BLaER1 treated with 17β-estradiol and CSF1 and Interleukin-3, amounts not matched to agents 10 nM and 100 nM (cell line): ENCODE data around the gene STPG3.

Experiments used
- H3K27ac ChIP-seq, 11 experiments: shearing (Covaris generic); formaldehyde crosslinking; 2 replicates each; pipeline ENCODE4 v1.8.1; 2022
- H3K27me3 ChIP-seq, 11 experiments: shearing (Covaris generic); formaldehyde crosslinking; 2 replicates each; pipeline ENCODE4 v1.8.1; 2022
- H3K36me3 ChIP-seq, 11 experiments: shearing (Covaris generic); formaldehyde crosslinking; 2 replicates each; pipeline ENCODE4 v1.8.1; 2022
- H3K4me1 ChIP-seq, 10 experiments: shearing (Covaris generic); formaldehyde crosslinking; 2 replicates each; pipeline ENCODE4 v1.8.1; 2022
- H3K4me2 ChIP-seq, 11 experiments: shearing (Covaris generic); formaldehyde crosslinking; 2 replicates each; pipeline ENCODE4 v1.8.1; 2022
- H3K4me3 ChIP-seq, 10 experiments: shearing (Covaris generic); formaldehyde crosslinking; 2 replicates each; pipeline ENCODE4 v1.8.1; 2022
- H3K9ac ChIP-seq, 11 experiments: shearing (Covaris generic); formaldehyde crosslinking; 2 replicates each; pipeline ENCODE4 v1.8.1; 2022
- H3K9me3 ChIP-seq, 11 experiments: shearing (Covaris generic); formaldehyde crosslinking; replicated peaks in 1 of 11; 2 replicates each; pipeline ENCODE4 v1.8.1; 2022
- H4K20me1 ChIP-seq, 11 experiments: shearing (Covaris generic); formaldehyde crosslinking; 2 replicates each; pipeline ENCODE4 v1.8.1; 2022
- Cebpa-rat ChIP-seq, 11 experiments: shearing (Covaris generic); IDR thresholded peaks; 2 replicates each; pipeline ENCODE4 v1.8.1; 2022

The STPG3 gene

DNA sequence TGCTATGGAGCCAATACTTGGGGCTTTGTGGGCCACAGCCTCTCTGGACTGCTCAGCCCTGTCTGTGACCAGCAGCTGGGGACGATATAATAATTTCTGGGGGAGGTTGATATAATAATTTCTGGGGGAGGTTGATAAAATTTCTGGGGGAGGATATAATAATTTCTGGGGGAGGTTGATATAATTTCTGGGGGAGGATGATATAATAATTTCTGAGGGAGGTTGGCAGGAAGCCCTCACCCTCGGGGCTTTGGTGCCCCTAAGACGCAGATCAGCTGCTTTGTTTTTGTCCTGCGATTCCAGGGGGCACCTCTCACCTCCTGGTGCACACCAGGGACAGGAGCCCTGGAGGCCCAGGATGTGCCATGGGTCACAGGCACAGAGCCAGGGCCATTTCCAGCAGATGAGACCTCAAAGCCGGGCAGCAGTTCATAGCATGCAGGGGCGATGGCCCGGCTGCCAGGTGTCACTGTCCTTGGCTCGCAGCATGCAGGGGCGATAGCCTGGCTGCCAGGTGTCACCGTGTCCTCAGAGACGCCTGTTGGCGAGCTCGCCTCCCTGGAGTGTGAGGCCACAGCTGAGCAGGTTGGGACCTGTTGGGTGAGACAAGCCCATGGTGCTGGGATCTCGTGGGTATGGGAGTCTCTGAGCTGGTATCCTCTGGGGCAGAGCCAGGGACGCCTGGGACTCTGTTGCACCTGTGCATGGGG lies 22.7 kb downstream of the STPG3 start:
- Histone ChIP-seq H3K27me3 (no peaks in the 10 kb centered on the region), H3K4me3 (peak overlapping the region in 2 of 10 experiments; percentile 19 to 47; a peak in 2 of 20 replicates), H3K9ac (peak overlapping the region in 10 of 11 experiments; percentile 19 to 80 (median 58); a peak in 16 of 22 replicates)

DNA sequence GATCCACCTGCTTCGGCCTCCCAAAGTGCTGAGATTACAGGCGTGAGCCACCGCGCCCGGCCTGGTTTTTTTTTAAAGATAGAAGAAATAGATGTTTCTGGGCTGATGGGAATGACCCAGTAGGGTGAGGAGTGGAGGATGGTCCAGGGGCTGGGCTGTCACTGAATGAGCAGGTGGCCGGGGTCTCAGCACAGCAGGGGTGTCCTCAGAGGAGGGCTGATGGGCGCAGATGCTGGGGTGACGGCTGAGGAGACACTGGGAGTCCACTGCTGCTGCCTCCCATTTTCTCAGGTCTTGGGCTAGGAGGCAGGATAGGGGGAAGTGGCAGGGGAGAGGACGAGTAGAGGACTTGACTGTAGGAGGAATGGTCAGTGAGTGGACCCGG lies 24.1 kb downstream of the STPG3 start:
- Histone ChIP-seq H4K20me1 (peaks cover 9 to 61% (median 31%) of the 10 kb centered on the region in 11 experiments; a peak in 21 of 22 replicates), H3K9ac (peak overlapping the region; percentile 74 to 93 (median 82); a peak in 19 of 22 replicates), H3K27me3 (no peaks in the 10 kb centered on the region), H3K4me3 (peak overlapping the region in 4 of 10 experiments; percentile 31 to 81 (median 46); a peak in 4 of 20 replicates), H3K4me2 (peak overlapping the region; percentile 84 to 100 (median 98)), H3K27ac (peak overlapping the region in 10 of 11 experiments; percentile 84 to 95 (median 89); a peak in 18 of 22 replicates), H3K4me1 (peaks cover 78 to 100% (median 99%) of the 10 kb centered on the region in 10 experiments), H3K36me3 (peaks cover 15 to 49% (median 34%) of the 10 kb centered on the region in 11 experiments), H3K9me3 (no peaks in the 10 kb centered on the region)
- TF ChIP-seq Cebpa-rat (IDR thresholded peaks at IDR 0.05): no peak; a peak in 2 of 22 replicates

More for the DNA sequence above, 22.7 kb downstream of the STPG3 start:
- Histone ChIP-seq H4K20me1 (peaks cover 11 to 60% (median 37%) of the 10 kb centered on the region in 11 experiments; a peak in 21 of 22 replicates), H3K4me1 (peaks cover 77 to 100% (median 99%) of the 10 kb centered on the region in 10 experiments), H3K9me3 (no peaks in the 10 kb centered on the region), H3K36me3 (peaks cover 20 to 51% (median 40%) of the 10 kb centered on the region in 11 experiments), H3K27ac (peak overlapping the region in 9 of 11 experiments; percentile 49 to 95 (median 90); a peak in 18 of 22 replicates), H3K4me2 (peak overlapping the region; percentile 84 to 100 (median 98))
- TF ChIP-seq Cebpa-rat (IDR thresholded peaks at IDR 0.05): no peak

DNA sequence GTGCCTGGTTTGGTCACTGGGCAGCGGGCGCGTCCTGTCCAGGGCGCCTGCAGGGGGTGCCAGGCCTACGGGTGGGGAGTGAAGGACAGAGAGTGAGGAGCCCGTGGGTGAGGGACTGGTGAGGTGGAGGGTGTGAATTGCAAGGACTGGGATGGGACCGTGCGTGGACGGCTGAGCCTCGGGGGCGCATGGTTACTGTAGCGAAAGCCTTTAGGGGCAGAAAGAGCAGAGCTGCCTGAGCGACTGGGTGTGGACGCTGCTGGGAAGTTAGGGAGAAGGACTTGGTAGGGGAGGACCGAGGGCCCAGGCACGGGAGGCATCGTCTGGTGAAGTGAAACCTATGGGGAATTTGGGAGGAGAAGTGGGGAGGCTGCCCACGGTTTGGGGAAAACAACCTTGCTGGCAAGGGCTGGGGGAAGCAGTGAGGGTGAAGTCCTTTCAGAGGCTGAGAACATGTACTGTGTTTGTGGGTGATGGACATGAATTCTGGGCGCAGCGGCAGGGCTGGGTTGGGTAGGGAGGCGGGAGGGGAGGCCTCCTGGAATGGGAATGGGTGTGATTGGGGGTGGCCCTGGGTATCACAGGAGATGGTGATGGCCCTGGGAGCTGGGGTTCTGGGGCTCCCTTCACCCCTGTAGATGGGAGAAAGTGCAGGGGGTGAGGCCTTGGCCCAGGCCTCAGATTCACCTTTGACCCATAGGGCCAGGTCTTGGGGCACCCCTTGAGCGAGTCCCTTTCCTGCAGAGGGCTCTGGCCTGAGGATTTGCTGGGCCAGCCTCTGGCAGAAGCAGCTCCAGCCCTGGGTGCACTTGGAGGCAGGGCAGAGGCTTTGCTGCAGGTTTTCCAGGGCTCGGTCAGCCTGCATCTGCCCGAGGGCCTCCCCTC lies 24.7 kb downstream of the STPG3 start:
- H4K20me1 ChIP-seq: peaks cover 9 to 62% (median 27%) of the 10 kb centered on the region in 11 experiments; a peak in 21 of 22 replicates
- peak overlapping the region; percentile 84 to 100 (median 98) for H3K4me2 ChIP-seq
- H3K4me3 ChIP-seq: peak overlapping the region in 9 of 10 experiments; percentile 41 to 92 (median 60); a peak in 15 of 20 replicates
- no peak for TF ChIP-seq Cebpa-rat (IDR thresholded peaks at IDR 0.05)
- peak overlapping the region; percentile 76 to 95 (median 88); a peak in 21 of 22 replicates for H3K27ac ChIP-seq
- no peaks in the 10 kb centered on the region for H3K9me3 ChIP-seq
- no peaks in the 10 kb centered on the region for H3K27me3 ChIP-seq
- H3K36me3 ChIP-seq: peaks cover 15 to 45% (median 36%) of the 10 kb centered on the region in 11 experiments
- peak overlapping the region; percentile 74 to 93 (median 82); a peak in 21 of 22 replicates for H3K9ac ChIP-seq
- peaks cover 79 to 100% (median 99%) of the 10 kb centered on the region in 10 experiments for H3K4me1 ChIP-seq

DNA sequence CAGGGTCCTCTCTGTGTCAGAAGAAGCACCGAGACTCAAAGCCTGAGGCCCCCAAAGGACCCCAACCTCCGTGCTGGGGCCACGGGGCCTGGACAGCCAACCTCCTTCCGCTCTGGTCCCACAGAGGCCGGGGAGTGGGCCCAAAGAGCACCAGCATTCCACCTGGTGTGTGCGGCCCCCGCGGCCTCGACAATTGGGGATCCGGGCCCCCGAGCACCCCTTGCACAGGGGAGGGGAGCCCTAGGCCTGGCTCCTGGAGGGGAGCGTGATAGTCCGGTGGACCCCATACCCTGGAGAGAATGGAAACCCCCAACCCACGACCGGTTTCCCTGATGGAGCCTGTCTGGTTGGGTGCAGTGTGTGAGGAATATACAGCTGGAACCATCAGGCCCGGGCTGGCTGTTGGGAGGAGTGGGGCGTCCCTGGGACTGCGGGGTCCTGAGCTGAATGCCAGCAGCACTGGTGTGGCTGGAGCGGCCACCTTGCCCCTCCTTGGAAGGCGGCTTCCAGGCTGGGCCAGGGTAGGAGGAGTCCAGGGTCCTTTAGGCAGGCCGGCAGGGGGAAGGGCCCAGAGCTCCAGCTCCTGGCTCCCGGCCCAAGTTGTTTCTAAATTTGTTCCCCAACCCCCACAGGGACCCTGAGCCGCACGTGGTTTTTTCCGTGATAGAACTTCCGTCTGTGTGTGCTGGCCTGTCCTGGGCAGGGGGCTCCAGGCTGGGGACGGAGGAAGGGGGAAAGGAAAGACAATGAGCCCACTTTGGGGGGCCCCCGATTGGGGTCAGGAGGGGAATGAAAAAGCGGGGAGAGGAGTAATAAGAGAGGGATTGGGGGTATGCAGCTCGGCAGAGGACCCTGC lies 25.6 kb downstream of the STPG3 start:
- Histone ChIP-seq H4K20me1 (peaks cover 7 to 63% (median 26%) of the 10 kb centered on the region in 11 experiments; a peak in 20 of 22 replicates), H3K27ac (peak overlapping the region; percentile 76 to 95 (median 88)), H3K4me1 (peaks cover 79 to 100% (median 98%) of the 10 kb centered on the region in 10 experiments), H3K9me3 (no peaks in the 10 kb centered on the region), H3K9ac (peak overlapping the region; percentile 74 to 93 (median 82)), H3K36me3 (peaks cover 15 to 53% (median 32%) of the 10 kb centered on the region in 11 experiments), H3K4me3 (peak overlapping the region; percentile 41 to 92 (median 64)), H3K4me2 (peak overlapping the region; percentile 84 to 100 (median 98)), H3K27me3 (no peaks in the 10 kb centered on the region)
- TF ChIP-seq Cebpa-rat (IDR thresholded peaks at IDR 0.05): no peak

DNA sequence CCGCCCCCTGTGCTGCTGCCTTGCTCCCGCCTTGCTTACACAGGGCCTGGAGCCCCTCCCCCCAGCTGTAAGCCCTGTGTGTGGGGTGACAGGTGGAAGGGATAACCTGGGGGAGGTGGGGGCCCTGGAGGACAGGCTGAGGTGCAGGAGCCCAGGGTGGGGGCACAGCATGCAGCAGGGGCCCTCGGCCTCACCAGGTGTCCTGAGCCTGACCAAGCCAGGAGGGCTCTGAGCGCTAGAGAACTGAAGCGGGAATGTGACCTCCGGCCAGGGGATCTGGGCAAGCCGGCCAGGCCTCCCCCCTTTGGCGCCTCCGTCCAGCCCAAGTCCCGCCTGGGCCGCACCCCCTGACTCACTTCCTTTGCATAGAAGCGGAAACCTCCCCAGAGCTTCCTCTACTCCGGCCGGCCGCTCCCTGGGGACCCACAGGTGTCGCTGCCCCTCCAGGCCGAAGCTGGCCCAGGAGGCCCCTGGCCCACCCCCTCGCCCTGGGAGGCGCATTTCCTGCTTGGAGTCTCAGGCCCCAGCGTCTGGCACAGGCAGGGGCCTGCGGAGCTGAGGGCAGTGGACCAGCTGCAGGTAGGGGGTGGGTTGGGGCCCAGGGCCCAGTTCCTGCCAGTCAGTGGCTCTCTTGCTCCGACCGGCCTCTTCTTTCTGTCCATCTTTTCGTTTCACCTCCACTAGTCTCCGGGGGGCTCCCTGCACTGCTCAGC lies 26.4 kb downstream of the STPG3 start, which contains the start of gene TOR4A:
TOR4A (plus strand) TSS at position 398 of the 713 bp plus-strand sequence. CDS start 964 bp downstream, outside the sequence.
- H3K27me3 ChIP-seq: no peaks in the 10 kb centered on the region
- peaks cover 79 to 100% (median 98%) of the 10 kb centered on the region in 10 experiments for H3K4me1 ChIP-seq
- H3K36me3 ChIP-seq: peaks cover 10 to 53% (median 26%) of the 10 kb centered on the region in 11 experiments
- H3K4me2 ChIP-seq: peak within 1 kb of the TSS; percentile 84 to 100 (median 98)
- H3K4me3 ChIP-seq: peak within 1 kb of the TSS; percentile 41 to 92 (median 64)
- no peaks in the 10 kb centered on the region for H3K9me3 ChIP-seq
- H3K9ac ChIP-seq: peak within 1 kb of the TSS; percentile 74 to 93 (median 82)
- peaks cover 1 to 63% (median 21%) of the 10 kb centered on the region in 11 experiments; a peak in 18 of 22 replicates for H4K20me1 ChIP-seq
- no peak for TF ChIP-seq Cebpa-rat (IDR thresholded peaks at IDR 0.05)
- peak within 1 kb of the TSS; percentile 76 to 95 (median 88) for H3K27ac ChIP-seq

DNA sequence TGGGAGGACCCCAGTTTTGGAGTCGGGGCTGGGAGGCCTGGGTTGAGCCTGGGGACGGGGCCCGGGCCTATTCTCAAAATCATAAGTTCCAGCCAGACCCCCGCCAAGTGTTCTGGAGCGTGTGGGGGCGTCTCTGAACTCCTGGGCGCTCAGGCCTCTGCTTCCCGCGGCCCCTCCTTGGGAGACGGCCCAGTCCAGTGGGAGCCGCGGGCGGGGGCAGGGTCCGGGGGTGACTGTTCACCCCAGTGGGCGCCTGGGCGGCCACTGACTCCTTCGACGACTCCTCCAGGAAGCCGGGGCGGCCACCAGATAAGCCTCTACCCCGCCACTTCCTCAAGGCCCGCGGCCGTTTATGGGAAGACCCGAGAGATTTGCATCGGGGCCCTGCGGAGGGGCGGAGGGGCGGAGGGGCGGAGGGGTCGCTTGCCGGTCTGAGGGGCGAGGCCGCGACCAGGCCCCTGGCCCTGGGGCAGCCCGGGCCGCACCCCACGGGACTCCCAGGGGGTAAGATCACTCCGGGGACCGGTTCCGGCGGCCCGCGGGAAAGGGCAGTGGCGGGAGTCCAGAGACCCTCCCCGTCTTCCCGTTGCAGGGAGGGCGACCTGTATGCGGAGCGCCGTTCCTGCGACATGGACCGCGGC lies 27.1 kb downstream of the STPG3 start:
- peak overlapping the region; percentile 74 to 93 (median 82) for H3K9ac ChIP-seq
- peak overlapping the region; percentile 76 to 95 (median 88) for H3K27ac ChIP-seq
- H3K36me3 ChIP-seq: peaks cover 3 to 50% (median 19%) of the 10 kb centered on the region in 11 experiments; a peak in 18 of 22 replicates
- H3K4me2 ChIP-seq: peak overlapping the region; percentile 84 to 100 (median 98)
- peaks cover 0 to 65% (median 18%) of the 10 kb centered on the region in 11 experiments; a peak in 14 of 22 replicates for H4K20me1 ChIP-seq
- TF ChIP-seq Cebpa-rat (IDR thresholded peaks at IDR 0.05): no peak
- no peaks in the 10 kb centered on the region for H3K27me3 ChIP-seq
- peak overlapping the region; percentile 41 to 92 (median 64) for H3K4me3 ChIP-seq
- peaks cover 86 to 100% (median 98%) of the 10 kb centered on the region in 10 experiments for H3K4me1 ChIP-seq
- H3K9me3 ChIP-seq: no peaks in the 10 kb centered on the region
